NCI-H2227 (cell line): ENCODE measurements around the gene DENND1A.
"Not testable (repeated sequence)": the region's sequence is repeated elsewhere in the genome, so short reads cannot be mapped to it uniquely, and the experiment has no call there.

ENCODE experiments used
- DNase-seq: peaks from one replicate; lab custom pipeline; 2025; ENCODE audit not compliant: unreplicated experiment; lab: John Stamatoyannopoulos, UW

The DENND1A gene

GRCh38 chr9:123447934-123448646, 481.8 kb downstream of the DENND1A start:
- no peak for DNase-seq

GRCh38 chr9:123445981-123446610, 483.8 kb downstream of the DENND1A start:
- no peak for DNase-seq

GRCh38 chr9:123445116-123445515, 484.8 kb downstream of the DENND1A start:
- no peak for DNase-seq

- DNase-seq: no peak
Measured at GRCh38 chr9:123441769-123442168, 488.2 kb downstream of the DENND1A start.

GRCh38 chr9:123440256-123440655, 489.7 kb downstream of the DENND1A start:
- DNase-seq: no peak

GRCh38 chr9:123438821-123439220, 491.1 kb downstream of the DENND1A start:
- DNase-seq: no peak

GRCh38 chr9:123438321-123438720, 491.6 kb downstream of the DENND1A start:
- no peak for DNase-seq

- DNase-seq: no peak
Measured at GRCh38 chr9:123437201-123437600, 492.7 kb downstream of the DENND1A start.

GRCh38 chr9:123435471-123435870, 494.5 kb downstream of the DENND1A start:
- DNase-seq: no peak

- no peak for DNase-seq
Measured at GRCh38 chr9:123434619-123435240, 495.2 kb downstream of the DENND1A start.

- DNase-seq: no peak
Measured at GRCh38 chr9:123432331-123433236, 497.3 kb downstream of the DENND1A start.

GRCh38 chr9:123431581-123431980, 498.3 kb downstream of the DENND1A start:
- no peak for DNase-seq

- not testable (repeated sequence) for DNase-seq
Measured at GRCh38 chr9:123428450-123428849, 501.5 kb downstream of the DENND1A start.

GRCh38 chr9:123426406-123426805, 503.5 kb downstream of the DENND1A start:
- DNase-seq: no peak

- DNase-seq: no peak
Measured at GRCh38 chr9:123425836-123426365, 504.0 kb downstream of the DENND1A start.

GRCh38 chr9:123425261-123425821, 504.6 kb downstream of the DENND1A start:
- DNase-seq: peak; percentile 39

- no peak for DNase-seq
Measured at GRCh38 chr9:123424552-123425225, 505.2 kb downstream of the DENND1A start.

GRCh38 chr9:123424131-123424530, 505.8 kb downstream of the DENND1A start:
- no peak for DNase-seq

GRCh38 chr9:123423311-123423640, 506.6 kb downstream of the DENND1A start:
- no peak for DNase-seq

- no peak for DNase-seq
Measured at GRCh38 chr9:123422635-123423310, 507.2 kb downstream of the DENND1A start.
